ENCODE data around the gene SETBP1.

SETBP1 gene

GRCh38 chr18:44761812-44762211 lies 81.1 kb downstream of the SETBP1 start:
- DNase-seq (ENCODE audit: low spot score) = no peak

DNA sequence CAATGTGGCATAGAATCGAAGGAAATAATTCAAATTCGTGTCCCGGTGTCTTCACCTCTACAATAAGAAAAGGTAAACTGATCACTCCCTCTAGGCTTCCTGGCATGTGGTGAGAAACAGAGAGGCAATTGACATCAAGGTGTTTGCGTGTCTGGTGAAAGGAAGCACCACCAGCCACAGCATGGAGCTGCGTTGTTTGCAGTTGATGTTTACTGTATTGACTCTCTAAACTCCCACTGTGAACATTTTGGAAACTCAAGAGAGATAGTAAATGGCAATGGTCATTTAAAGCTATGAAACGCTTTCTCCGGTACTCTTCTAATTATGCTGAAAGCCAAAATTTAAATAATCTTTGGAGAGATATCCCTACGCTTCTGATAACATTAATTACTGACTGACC lies 82.6 kb downstream of the SETBP1 start:
- DNase-seq (ENCODE audit: low spot score) = no peak

DNA sequence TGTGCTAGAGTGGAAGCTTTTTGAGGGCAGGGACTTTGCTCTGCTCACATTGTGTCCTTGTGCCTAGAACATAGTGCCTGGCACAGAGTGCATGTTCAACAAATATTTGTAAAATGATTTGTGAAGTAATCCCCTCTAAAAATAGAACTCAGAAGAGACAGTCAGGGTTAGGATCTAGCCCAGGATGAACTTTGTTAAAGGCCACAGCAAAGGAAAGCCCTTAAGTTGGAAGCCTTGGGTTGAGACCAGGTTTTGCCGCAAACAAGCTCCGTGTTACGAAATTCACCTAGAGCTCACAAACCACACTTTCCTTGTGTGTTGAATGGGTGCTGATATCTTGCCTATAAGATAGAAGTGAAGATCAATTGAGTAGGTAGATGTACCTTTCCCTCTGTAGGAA lies 84.2 kb downstream of the SETBP1 start:
- no peak for DNase-seq (ENCODE audit: low spot score)

DNA sequence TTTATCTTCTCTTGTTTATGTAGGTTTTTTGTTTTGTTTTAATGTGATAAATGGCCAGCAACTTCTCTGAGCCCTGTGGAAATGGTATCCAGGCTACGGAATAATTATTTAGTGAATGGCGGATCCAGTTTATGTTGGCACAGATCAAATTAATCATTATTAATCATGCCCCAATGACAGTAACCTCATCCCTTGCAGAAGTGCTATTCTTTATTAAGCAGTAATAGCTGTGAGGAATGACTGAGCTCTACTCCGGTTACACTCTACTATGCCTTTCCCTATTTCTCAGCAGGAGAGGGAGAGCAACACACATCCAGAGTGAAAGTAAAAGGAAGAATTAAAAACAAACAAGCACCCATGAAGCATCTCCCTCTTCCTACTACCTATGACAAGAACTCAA lies 84.8 kb downstream of the SETBP1 start:
- no peak for DNase-seq (ENCODE audit: low spot score)

DNA sequence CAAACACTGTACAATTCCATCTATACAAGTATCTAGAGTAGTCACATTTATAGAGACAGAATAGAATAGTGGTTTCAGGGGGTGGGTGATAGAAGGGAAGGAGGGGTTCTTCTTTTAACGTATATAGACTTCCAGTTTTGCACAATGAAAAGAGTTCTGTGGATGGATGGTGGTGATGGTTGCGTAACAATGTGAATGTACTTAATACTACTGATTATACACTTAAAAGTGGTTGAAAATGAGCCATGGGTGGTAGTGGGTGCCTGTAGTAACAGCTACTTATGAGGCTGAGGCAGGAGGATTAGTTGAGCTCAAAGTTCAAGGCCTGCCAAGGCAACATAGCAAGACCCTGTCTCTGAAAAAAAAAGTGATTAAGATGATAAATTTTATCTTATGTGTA lies 85.8 kb downstream of the SETBP1 start:
- DNase-seq (ENCODE audit: low spot score) = no peak

GRCh38 chr18:44767807-44768206 lies 87.1 kb downstream of the SETBP1 start:
- no peak for DNase-seq (ENCODE audit: low spot score)

DNA sequence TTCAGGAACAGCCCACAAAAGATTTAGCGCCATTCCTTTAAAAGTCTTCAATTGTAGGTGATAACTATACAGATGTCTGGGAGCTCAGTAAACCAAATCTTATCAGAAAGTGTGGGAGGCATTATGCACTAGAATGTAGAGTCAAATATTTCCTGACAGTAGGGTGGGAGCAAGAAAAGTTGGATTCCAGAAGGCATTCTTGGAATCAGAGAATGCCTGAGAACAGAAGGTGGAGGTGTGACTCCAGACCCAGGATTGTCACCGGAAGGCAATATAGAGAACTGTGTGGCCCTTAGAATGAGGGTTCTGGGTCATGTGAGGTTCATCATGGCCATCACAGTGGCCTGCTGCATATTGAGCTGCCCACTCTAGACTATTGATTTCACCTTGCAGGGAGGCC lies 90.0 kb downstream of the SETBP1 start:
- no peak for DNase-seq (ENCODE audit: low spot score)

DNA sequence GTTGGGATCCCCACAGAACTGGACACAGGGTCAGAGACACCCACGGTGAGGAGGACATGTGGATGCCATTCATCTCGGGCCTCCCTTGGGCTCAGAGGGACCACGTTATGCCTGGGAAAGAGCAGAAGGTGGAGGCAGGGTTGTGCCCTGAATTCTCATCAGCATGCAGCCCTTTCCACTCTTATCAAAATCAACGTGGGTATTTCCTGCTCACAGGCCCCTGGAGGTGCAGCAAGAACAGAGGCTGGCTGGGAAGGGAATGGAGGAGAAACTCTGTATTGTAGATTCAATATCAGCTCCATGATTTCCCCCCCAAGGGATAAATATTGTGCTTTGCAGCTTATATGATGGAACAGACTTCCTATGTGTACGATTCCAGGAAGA lies 90.9 kb downstream of the SETBP1 start:
- no peak for DNase-seq (ENCODE audit: low spot score)

DNA sequence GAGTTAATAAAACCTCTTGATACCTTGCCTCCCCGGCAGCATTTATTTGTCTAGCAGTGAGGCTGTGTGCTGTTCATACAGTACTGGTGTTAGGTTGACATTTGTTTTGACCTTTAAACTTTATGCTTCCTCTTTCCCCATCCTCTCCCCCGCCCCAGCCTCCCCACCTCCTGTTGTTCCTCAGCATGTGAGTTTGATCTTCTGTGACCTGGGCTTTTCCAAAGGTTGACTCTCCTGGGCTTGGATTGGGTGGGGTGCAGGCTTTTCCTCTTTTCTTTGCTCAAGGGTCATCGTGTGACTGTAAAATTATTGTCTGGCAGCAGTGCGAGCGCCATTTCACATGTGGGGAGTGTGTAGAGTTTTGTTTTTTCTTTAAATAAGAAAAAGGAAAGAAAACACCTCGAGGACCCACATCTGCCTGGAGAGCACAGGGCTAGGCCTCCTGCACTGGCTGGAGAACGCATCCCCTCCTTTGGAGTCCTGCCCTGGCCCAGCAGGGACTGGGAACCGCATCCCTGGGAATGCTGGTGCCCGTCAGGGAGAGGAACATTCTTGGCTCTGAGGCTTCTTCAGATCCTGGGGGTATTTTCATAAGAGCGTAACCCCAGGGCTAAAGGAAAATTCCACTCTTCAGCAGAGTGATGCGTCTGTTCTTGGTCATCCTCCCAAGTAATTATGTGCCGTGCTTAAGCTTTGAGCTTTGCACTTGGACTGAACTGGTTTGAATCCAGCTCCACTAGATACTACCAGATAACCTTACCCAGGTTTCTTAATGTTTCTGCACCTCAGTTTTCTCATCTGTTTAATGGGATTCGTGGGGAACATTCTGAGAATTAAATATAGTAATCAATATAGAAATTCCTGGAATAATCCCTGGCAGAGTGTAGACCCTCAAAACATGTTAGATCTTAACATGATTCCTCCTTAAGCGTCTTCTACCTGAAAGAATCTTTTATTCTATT lies 91.5 kb downstream of the SETBP1 start:
- no peak for DNase-seq (ENCODE audit: low spot score)

DNA sequence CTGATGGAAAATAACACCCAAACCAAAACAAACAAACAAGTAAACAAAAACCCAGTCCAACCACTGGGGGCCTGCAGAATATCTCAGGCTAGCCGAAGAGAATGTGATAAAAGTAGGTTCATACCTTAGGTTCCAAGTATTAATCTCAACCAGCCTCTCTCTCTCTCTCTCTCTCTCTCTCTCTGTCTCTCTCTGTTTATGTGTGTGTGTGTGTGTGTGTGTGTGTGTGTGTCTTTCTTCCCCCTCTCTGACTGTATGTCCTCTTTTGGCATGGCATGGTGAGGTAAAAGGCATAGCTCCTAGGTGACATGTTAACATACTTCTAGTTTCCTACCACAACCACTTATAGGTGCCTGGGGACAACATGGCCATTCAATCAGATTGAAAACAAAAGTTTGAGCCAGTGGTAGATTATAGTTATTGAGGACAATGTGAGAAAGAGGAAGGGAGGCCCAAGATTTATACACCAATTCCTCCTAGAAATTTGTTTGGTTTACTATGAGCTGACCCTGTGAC lies 93.0 kb downstream of the SETBP1 start:
- DNase-seq (ENCODE audit: low spot score) = no peak

DNA sequence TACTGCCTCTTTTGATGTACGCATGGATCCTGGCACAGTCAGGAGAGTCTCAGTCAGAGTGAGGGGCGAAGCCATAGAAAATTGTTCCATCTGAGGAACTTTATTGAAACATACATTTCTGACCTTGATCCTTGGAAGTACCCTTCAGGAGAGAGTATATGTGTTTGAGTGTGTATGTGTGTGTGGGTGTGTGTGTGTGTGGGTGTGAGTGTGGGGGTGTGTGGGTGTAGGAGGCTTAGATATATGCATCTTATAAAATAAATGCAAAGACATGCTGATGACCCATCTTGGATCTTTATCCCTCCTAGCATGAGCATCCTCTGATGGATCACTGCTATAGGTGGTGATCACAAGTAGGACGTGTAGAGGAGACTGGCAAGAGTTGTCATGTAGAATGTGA lies 93.5 kb downstream of the SETBP1 start:
- DNase-seq (ENCODE audit: low spot score) = no peak

- DNase-seq (ENCODE audit: low spot score) = no peak
Observed at GRCh38 chr18:44777457-44778192, 96.9 kb downstream of the SETBP1 start.

DNA sequence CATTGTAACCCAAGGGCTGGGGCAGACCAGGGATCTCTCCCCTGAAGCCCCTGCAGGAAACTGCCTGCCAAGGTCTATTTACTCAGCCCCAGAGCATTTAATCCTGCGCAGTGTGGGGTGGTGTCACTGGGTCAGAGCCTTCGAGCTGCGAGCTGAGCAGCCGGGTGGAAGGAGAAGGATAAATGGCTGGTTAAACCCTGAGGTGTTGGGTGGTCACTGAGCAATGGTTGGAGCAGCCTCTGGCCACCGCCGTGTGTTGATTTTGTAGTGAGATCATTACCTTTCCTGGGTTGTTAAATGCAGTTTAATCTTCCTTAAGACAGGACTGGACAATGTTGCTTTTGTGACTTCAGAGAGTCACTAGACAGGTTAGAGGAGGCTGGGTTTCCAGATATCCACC lies 98.1 kb downstream of the SETBP1 start:
- DNase-seq (ENCODE audit: low spot score) = no peak

DNA sequence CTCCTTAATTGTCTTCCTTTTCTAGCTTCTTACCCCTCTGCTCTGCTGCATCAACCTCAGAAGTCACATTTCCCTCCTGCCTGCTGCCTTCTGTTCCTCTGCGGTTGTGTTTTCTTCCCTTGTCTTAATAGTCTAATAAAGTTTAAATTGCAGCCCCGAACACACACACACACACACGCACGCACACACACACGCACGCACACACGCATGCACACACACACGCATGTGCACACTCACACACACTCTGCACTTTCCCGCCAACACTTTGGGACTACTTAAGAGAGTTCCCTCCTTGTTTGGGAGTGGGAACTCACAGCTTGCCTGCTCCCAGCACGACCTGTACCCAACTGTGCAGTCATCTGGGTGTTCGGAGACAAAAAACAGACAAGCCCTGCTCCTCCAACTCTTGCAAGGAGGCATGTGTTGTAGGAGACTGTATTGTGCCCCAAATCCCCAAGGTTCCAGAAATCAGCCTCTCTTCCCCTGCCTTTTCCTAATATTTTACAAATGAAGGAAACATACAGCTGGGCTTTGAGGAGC lies 99.1 kb downstream of the SETBP1 start:
- DNase-seq (ENCODE audit: low spot score) = no peak

- no peak for DNase-seq (ENCODE audit: low spot score)
Observed at GRCh38 chr18:44781886-44782285, 101.2 kb downstream of the SETBP1 start.

- DNase-seq (ENCODE audit: low spot score) = no peak
Observed at GRCh38 chr18:44782617-44783016, 101.9 kb downstream of the SETBP1 start.

GRCh38 chr18:44783371-44783770 lies 102.7 kb downstream of the SETBP1 start:
- no peak for DNase-seq (ENCODE audit: low spot score)

GRCh38 chr18:44786257-44786656 lies 105.6 kb downstream of the SETBP1 start:
- no peak for DNase-seq (ENCODE audit: low spot score)

- no peak for DNase-seq (ENCODE audit: low spot score)
Observed at GRCh38 chr18:44786688-44787087, 106.0 kb downstream of the SETBP1 start.

DNA sequence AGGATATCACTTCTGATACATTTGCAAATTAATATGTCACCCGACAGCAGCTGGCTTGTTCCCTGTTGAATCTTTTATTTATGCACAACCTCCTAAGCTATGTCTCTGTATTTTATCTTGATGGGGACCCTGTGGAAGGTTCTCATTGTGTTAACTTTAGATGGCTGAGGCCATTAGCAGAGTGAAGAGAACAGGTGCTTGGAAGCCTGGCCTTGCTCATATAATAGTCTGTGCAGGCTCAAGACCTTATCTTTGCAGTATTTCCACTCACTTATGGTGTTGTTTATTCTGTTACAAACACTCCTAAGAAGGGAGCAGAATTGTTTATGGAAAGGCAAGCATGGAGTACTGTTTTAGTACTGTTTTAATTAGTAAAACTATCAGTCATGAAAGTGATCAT lies 107.6 kb downstream of the SETBP1 start:
- DNase-seq (ENCODE audit: low spot score) = no peak

DNA sequence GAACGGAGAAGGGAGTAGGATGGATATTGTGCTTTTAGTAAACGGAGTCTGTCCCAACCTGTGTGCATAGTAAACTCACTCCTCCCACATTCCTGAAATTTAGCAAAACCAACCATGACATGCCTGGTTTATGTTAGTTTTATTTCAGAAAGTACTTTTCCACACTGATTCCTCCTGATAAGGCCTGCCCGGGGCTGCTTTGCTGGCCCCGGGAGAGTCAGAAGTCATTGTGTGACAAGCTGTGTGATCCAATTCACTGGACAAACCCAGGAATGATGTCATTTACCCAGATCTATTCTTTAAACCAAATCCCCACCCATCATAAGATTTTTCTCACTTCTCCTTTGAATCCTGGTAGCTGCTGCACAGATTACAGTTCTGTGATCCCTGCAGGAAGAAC lies 109.0 kb downstream of the SETBP1 start:
- DNase-seq (ENCODE audit: low spot score) = no peak

GRCh38 chr18:44790860-44791259 lies 110.2 kb downstream of the SETBP1 start:
- DNase-seq (ENCODE audit: low spot score) = no peak

- no peak for DNase-seq (ENCODE audit: low spot score)
Observed at GRCh38 chr18:44791520-44791919, 110.8 kb downstream of the SETBP1 start.
